GM12878 (cell line): ENCODE results near the gene RIPPLY2. TPM values are rescaled to one million over a fixed set of nuclear protein-coding genes. Genes with fewer than 3 reads are reported as not detected.

Experiments
- ATAC-seq: fragments of 200-7000 bp; cut with Tn5 transposase; 3 replicates; pipeline ENCODE4 v1.9.1; 2020; ENCODE audit warnings: mild to moderate bottlenecking, moderate library complexity
- BruUV-seq: library from RNA; stranded (reverse); fragments of 400-500 nt; replicated peaks from 2 replicates; lab custom pipeline; 2021; lab: Mats Ljungman, UMichigan
- CTCF ChIA-PET: fragments of 300-600 bp; sonication (Branson Sonifier 250); formaldehyde crosslinking; extraction: SDS; loops from one replicate; lab custom pipeline; 2021; ENCODE audit warnings: inconsistent platforms; lab: Yijun Ruan, JAX
- POLR2A ChIA-PET: fragments of 350-600 bp; formaldehyde crosslinking; extraction: SDS; loops from one replicate; lab custom pipeline; 2021; ENCODE audit warnings: inconsistent platforms; lab: Charles Lee
- RAD21 ChIA-PET: fragments of 300-600 bp; sonication (Branson Sonifier 250); formaldehyde crosslinking; loops from one replicate; lab custom pipeline; 2023; ENCODE audit warnings: antibody characterized with exemption; ENCODE audit not compliant: unreplicated experiment; lab: Charles Lee
- SMC1A ChIA-PET: fragments of 300-600 bp; sonication (Branson Sonifier 250); formaldehyde crosslinking; loops from one replicate; lab custom pipeline; 2023; ENCODE audit not compliant: unreplicated experiment, uncharacterized antibody; lab: Charles Lee
- DNase-seq: peaks from one replicate; pipeline ENCODE4 v3.0.0-alpha.2; 2011; ENCODE audit warnings: low read depth, low spot score
- FAIRE-seq: peaks from 3 replicates; lab custom pipeline; 2011; peaks lifted over from hg19 to GRCh38; lab: Jason Lieb, UNC
- H2AFZ ChIP-seq: 2 replicates; pipeline ENCODE4 v1.6.0; 2011; ENCODE audit warnings: low read depth, low read length, control low read depth; ENCODE audit not compliant: control insufficient read depth
- H3K27ac ChIP-seq: 2 replicates; pipeline ENCODE4 v1.5.1; 2011; ENCODE audit warnings: control low read depth; ENCODE audit not compliant: control insufficient read depth, insufficient read depth
- H3K27me3 ChIP-seq, 2 experiments: replicated peaks in 1 of 2; 2 replicates each; pipeline versions ENCODE4 v1.6.0 to v1.6.1; 2011; ENCODE audit warnings: low read length in 1 of 2; ENCODE audit not compliant: control insufficient read depth in 2 of 2, insufficient read depth in 2 of 2
- H3K36me3 ChIP-seq, 2 experiments: 2 replicates each; pipeline ENCODE4 v1.5.1; 2011; ENCODE audit warnings: low read length in 1 of 2; ENCODE audit not compliant: control insufficient read depth in 2 of 2, insufficient read depth in 2 of 2
- H3K4me1 ChIP-seq: 2 replicates; pipeline ENCODE4 v1.6.1; 2011; ENCODE audit warnings: mild to moderate bottlenecking, low read length, moderate library complexity, mixed read lengths; ENCODE audit not compliant: control insufficient read depth, insufficient read depth
- H3K4me2 ChIP-seq: 2 replicates; pipeline ENCODE4 v1.6.0; 2011; ENCODE audit warnings: control low read depth; ENCODE audit not compliant: control insufficient read depth, insufficient read depth
- H3K4me3 ChIP-seq: fragments of 200-600 bp; sonication (generic); 2 replicates; pipeline ENCODE4 v1.5.1; 2016
- H3K79me2 ChIP-seq: 2 replicates; pipeline ENCODE4 v1.6.0; 2011; ENCODE audit warnings: low read length; ENCODE audit not compliant: control insufficient read depth, insufficient read depth
- H3K9ac ChIP-seq: 2 replicates; pipeline ENCODE4 v1.8.0; 2011; ENCODE audit warnings: low read length, control low read depth, mixed read lengths; ENCODE audit not compliant: control insufficient read depth, insufficient read depth
- H3K9me3 ChIP-seq: replicated peaks from 3 replicates; pipeline ENCODE4 v1.5.1; 2011; ENCODE audit warnings: mild to moderate bottlenecking, low read length; ENCODE audit not compliant: control insufficient read depth, insufficient read depth
- H4K20me1 ChIP-seq: 2 replicates; pipeline ENCODE4 v1.6.0; 2011; ENCODE audit not compliant: control insufficient read depth, insufficient read depth
- IKZF1 ChIP-seq: fragments of 450-650 bp; conservative IDR thresholded peaks from 2 replicates; pipeline ENCODE4 v1.6.1; 2017; ENCODE audit warnings: antibody characterized with exemption, mild to moderate bottlenecking
- MTA2 ChIP-seq: fragments of 450-650 bp; IDR thresholded peaks from 2 replicates; pipeline ENCODE4 v1.6.1; 2016; ENCODE audit warnings: low read depth, mild to moderate bottlenecking, moderate library complexity
- MXI1 ChIP-seq: fragments of 150-350 bp; IDR thresholded peaks from 2 replicates; pipeline ENCODE4 v1.6.1; 2011; ENCODE audit warnings: low read depth, mild to moderate bottlenecking, inconsistent platforms, low read length, improper control_type of control experiment
- NR2C1 ChIP-seq: fragments of 450-650 bp; IDR thresholded peaks from 2 replicates; pipeline ENCODE4 v1.6.1; 2017; ENCODE audit warnings: antibody characterized with exemption, mild to moderate bottlenecking, moderate library complexity
- POU2F2 ChIP-seq: IDR thresholded peaks from 3 replicates; pipeline ENCODE4 v1.6.1; 2011; ENCODE audit warnings: low read depth, mild to moderate bottlenecking, low read length, borderline replicate concordance
- RELA ChIP-seq: fragments of 450-650 bp; IDR thresholded peaks from 2 replicates; pipeline ENCODE4 v1.8.0; 2014; ENCODE audit warnings: borderline replicate concordance; ENCODE audit not compliant: partially characterized antibody
- SMARCA5 ChIP-seq: fragments of 450-650 bp; IDR thresholded peaks from 2 replicates; pipeline ENCODE4 v1.6.1; 2017; ENCODE audit warnings: mild to moderate bottlenecking
- WGBS: methylation state at CpG from one replicate; pipeline ENCODE4 v1.1.6; 2016; ENCODE audit warnings: low lambda C conversion rate; ENCODE audit not compliant: insufficient replicate concordance, insufficient coverage; ENCODE audit errors: missing lambda C conversion rate; 5-methylcytosine and 5-hydroxymethylcytosine counted together
- in situ Hi-C: fragments of 300-500 bp; cut with MboI; formaldehyde crosslinking; loops from 9 replicates; pipeline ENCODE4 v1.14.3; 2018; ENCODE audit warnings: mixed read lengths
- intact Hi-C: fragments of 100-400 bp; cut with micrococcal nuclease; formaldehyde crosslinking; loops from one replicate; pipeline ENCODE4 v1.14.2; 2022; ENCODE audit not compliant: unreplicated experiment
- polyA plus RNA-seq, 11 experiments: library from polyadenylated mRNA; depleted of rRNA in 4 of 11; unstranded in 6 of 11; stranded (reverse) in 5 of 11; fragments of >200 nt; fragmentation: Nextera tagmentation in 4 of 11; fragmentation: Illumina TruSeq in 1 of 11; extraction: Ambion mirVana in 4 of 11; extraction: Trizol in 1 of 11; gene quantifications; 1 replicate in 1 of 11; 2 replicates in 10 of 11; pipeline versions ENCODE4 v1.2.1 to v1.2.3, GENCODE V29; 2011 to 2016; ENCODE audit warnings: inconsistent platforms in 2 of 11, missing spikeins in 2 of 11, low read depth in 1 of 11
- total RNA-seq, 4 experiments: library from RNA; depleted of rRNA in 3 of 4; stranded (reverse); fragments of >200 nt in 3 of 4; fragmentation: Illumina TruSeq in 1 of 4; extraction: Trizol in 1 of 4; gene quantifications; 2 replicates each; pipeline versions ENCODE4 v1.2.1 to v1.2.3, GENCODE V29; 2013 to 2021

Gene RIPPLY2
- total and polyA plus RNA-seq, 10 of the 15 experiments (the other 5 are each of a cell fraction or from before 2014, with no cell fraction given), result 0.09 to 0.51 (median 0.17) TPM; not detected in 7

DNA sequence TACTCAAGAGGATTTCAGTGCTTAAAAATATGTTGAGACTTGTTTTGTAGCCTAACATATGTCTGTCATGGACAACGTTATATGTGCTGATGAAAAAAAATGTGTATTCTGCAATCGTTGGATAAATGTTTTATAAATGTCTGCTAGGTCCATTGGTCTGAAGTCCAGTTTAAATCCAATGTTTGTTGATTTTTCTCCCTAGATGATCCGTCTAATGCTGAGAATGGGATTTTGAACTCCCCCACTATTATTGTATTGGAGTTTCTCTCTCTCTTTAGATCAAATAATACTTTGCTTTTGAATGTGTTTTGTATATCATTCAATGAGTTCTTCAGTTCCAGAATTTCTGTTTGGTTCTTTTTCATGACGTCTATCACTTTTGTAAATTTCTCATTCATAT lies 51.2 kb downstream of the RIPPLY2 start (continued):
- TF ChIP-seq RELA, result no peak
- no peak for TF ChIP-seq IKZF1

DNA sequence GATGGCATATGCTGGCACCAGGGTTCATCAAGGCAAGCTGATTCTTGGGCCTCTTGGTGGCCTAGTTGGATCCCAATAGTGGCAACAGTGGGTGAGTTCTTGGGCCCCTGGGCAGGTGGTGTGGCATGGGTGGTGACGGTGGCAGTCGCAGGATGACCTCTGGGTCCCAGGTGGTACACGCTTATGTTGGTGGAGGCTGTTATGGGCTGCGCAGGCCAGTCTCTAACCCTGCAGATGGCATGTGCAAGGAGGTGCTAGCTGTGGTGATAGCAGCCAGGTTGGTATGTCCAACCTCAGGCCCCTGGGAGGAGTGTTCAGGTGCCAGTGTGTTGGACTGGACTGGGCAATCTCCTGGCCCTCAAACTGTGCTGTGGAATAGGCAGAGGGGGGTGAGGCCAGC lies 52.5 kb downstream of the RIPPLY2 start:
- CTCF ChIA-PET, result no interaction called here
- no peak for ATAC-seq
- SMC1A ChIA-PET, result no interaction called here

More for the DNA sequence above, 52.5 kb downstream of the RIPPLY2 start:
- RAD21 ChIA-PET, result no interaction called here
- no peaks in the 10 kb centered on the region for H3K4me1 ChIP-seq
- H3K9ac ChIP-seq, result no peak overlapping the region
- TF ChIP-seq SMARCA5, result no peak
- TF ChIP-seq MTA2, result no peak
- TF ChIP-seq MXI1, result no peak
- TF ChIP-seq POU2F2, result no peak
- TF ChIP-seq NR2C1, result no peak
- TF ChIP-seq, all 136 proteins: peak for 0
- peaks cover 3% of the 10 kb centered on the region; the same call in 2 of the 3 replicates for H3K9me3 ChIP-seq
- POLR2A ChIA-PET, result no interaction called here
- FAIRE-seq (no peak), DNase-seq (no peak)
- BruUV-seq, result no TSS peak
- H3K36me3 ChIP-seq, result peaks cover 0 to 2% of the 10 kb centered on the region in 2 experiments; a peak in 1 of 4 replicates
- no peak overlapping the region for H3K4me2 ChIP-seq
- no peak overlapping the region for H3K27ac ChIP-seq
- intact Hi-C loops, result no loop called here
- 98% methylated on average over 4 of the region's 4 CpGs for WGBS
- peaks cover 8% of the 10 kb centered on the region for H3K79me2 ChIP-seq
- H3K4me3 ChIP-seq, result no peak overlapping the region
- no peak overlapping the region for H2AFZ ChIP-seq
- no peaks in the 10 kb centered on the region for H3K27me3 ChIP-seq
- no peaks in the 10 kb centered on the region for H4K20me1 ChIP-seq
- in situ Hi-C loops, result no loop called here

Other genes starting within 250 kb of the RIPPLY2 start
- gene SNAP91, start 144.3 kb upstream of the RIPPLY2 start, total RNA-seq (2014; rRNA removed), result 0.05 TPM in 1 of 2 replicates, not detected in the other
- gene SNAP91, start 144.3 kb upstream of the RIPPLY2 start, total RNA-seq (2014; rRNA removed; fragmentation: Illumina TruSeq; extraction: Trizol), result 0.18 TPM in 1 of 2 replicates, not detected in the other
- gene SNAP91, start 144.3 kb upstream of the RIPPLY2 start, total RNA-seq (2021), result 0.33 and 0.35 TPM in 2 replicates
- 0.49 and 0.79 TPM in 2 replicates for gene SNAP91, start 144.3 kb upstream of the RIPPLY2 start, polyA plus RNA-seq (2011; rRNA removed)
- 0.01 and 0.10 TPM in 2 replicates for gene SNAP91, start 144.3 kb upstream of the RIPPLY2 start, polyA plus RNA-seq (2014; fragmentation: Illumina TruSeq; extraction: Trizol)
- gene SNAP91, start 144.3 kb upstream of the RIPPLY2 start, polyA plus RNA-seq (2014; fragmentation: Nextera tagmentation; extraction: Ambion mirVana), result under 1 TPM; 0.02 to 0.08 TPM
- 0.17 and 0.22 TPM in 2 replicates for gene SNAP91, start 144.3 kb upstream of the RIPPLY2 start, polyA plus RNA-seq (2014; rRNA removed)
- under 1 TPM in 1 of 2 experiments, not detected in 1; 0.08 TPM for gene SNAP91, start 144.3 kb upstream of the RIPPLY2 start, polyA plus RNA-seq (2016; fragmentation: Nextera tagmentation; extraction: Ambion mirVana)
- 23.3 and 27.6 TPM in 2 replicates for gene CYB5R4, start 6.3 kb downstream of the RIPPLY2 start, total RNA-seq (2014; rRNA removed)
- gene CYB5R4, start 6.3 kb downstream of the RIPPLY2 start, total RNA-seq (2014; rRNA removed; fragmentation: Illumina TruSeq; extraction: Trizol), result 19.1 and 23.7 TPM in 2 replicates
- 33.2 and 36.9 TPM in 2 replicates for gene CYB5R4, start 6.3 kb downstream of the RIPPLY2 start, total RNA-seq (2021)
- 33.7 and 59.6 TPM in 2 replicates for gene CYB5R4, start 6.3 kb downstream of the RIPPLY2 start, polyA plus RNA-seq (2011; rRNA removed)
- gene CYB5R4, start 6.3 kb downstream of the RIPPLY2 start, polyA plus RNA-seq (2014; fragmentation: Illumina TruSeq; extraction: Trizol), result 24.6 and 32.5 TPM in 2 replicates
- 10 to 100 TPM; 13.4 to 16.9 TPM for gene CYB5R4, start 6.3 kb downstream of the RIPPLY2 start, polyA plus RNA-seq (2014; fragmentation: Nextera tagmentation; extraction: Ambion mirVana)
- 28.2 and 30.4 TPM in 2 replicates for gene CYB5R4, start 6.3 kb downstream of the RIPPLY2 start, polyA plus RNA-seq (2014; rRNA removed)
- gene CYB5R4, start 6.3 kb downstream of the RIPPLY2 start, polyA plus RNA-seq (2016; fragmentation: Nextera tagmentation; extraction: Ambion mirVana), result 10 to 100 TPM; 57.2 to 61.1 TPM
- gene MRAP2, start 180.4 kb downstream of the RIPPLY2 start, total RNA-seq (2014; rRNA removed), result not detected in 2 replicates
- gene MRAP2, start 180.4 kb downstream of the RIPPLY2 start, total RNA-seq (2014; rRNA removed; fragmentation: Illumina TruSeq; extraction: Trizol), result not detected in 2 replicates
- gene MRAP2, start 180.4 kb downstream of the RIPPLY2 start, total RNA-seq (2021), result not detected in 2 replicates
- gene MRAP2, start 180.4 kb downstream of the RIPPLY2 start, polyA plus RNA-seq (2011; rRNA removed), result not detected in 2 replicates
- gene MRAP2, start 180.4 kb downstream of the RIPPLY2 start, polyA plus RNA-seq (2014; fragmentation: Illumina TruSeq; extraction: Trizol), result not detected in 2 replicates
- gene MRAP2, start 180.4 kb downstream of the RIPPLY2 start, polyA plus RNA-seq (2014; fragmentation: Nextera tagmentation; extraction: Ambion mirVana), result not detected
- not detected in 2 replicates for gene MRAP2, start 180.4 kb downstream of the RIPPLY2 start, polyA plus RNA-seq (2014; rRNA removed)
- gene MRAP2, start 180.4 kb downstream of the RIPPLY2 start, polyA plus RNA-seq (2016; fragmentation: Nextera tagmentation; extraction: Ambion mirVana), result not detected